OCI-LY1 (cell line): Measurements from ENCODE around the gene TTLL11.

Source experiments
- CTCF ChIP-seq: fragments of 200-600 bp; sonication (generic), shearing (Covaris generic); IDR thresholded peaks from 2 replicates; pipeline ENCODE4 v1.5.1; 2017; ENCODE audit warnings: mild to moderate bottlenecking, antibody characterized with exemption, low read length, moderate library complexity, mixed read lengths
- EZH2 ChIP-seq: fragments of 200-600 bp; sonication (generic), shearing (Covaris generic); IDR thresholded peaks from 2 replicates; pipeline ENCODE4 v1.8.0; 2017; ENCODE audit warnings: borderline replicate concordance, mixed run types, mild to moderate bottlenecking, antibody characterized with exemption, low read length, moderate library complexity, mixed read lengths

GRCh38 chr9:122122468-122122867 is 29.4 kb upstream of the TTLL11 start:
- TF ChIP-seq EZH2 (no peak), CTCF (no peak)
